ENCODE results near the gene ACAN.

GRCh38 chr15:88839961-88840360 is 36.7 kb downstream of the ACAN start:
- no peak for TF ChIP-seq USF1 (CRISPR knock-in tag; IDR thresholded peaks at IDR 0.05)
- TF ChIP-seq CTCF (IDR thresholded peaks at IDR 0.05) = no peak
- TF ChIP-seq CREB1 (CRISPR knock-in tag; IDR thresholded peaks at IDR 0.05) = no peak
- TF ChIP-seq ETV6 (CRISPR knock-in tag; IDR thresholded peaks at IDR 0.05) = no peak
- TF ChIP-seq E2F1 (CRISPR knock-in tag; IDR thresholded peaks at IDR 0.05) = no peak
- no peak for TF ChIP-seq IRF2 (CRISPR knock-in tag; IDR thresholded peaks at IDR 0.05; ENCODE audit: borderline replicate concordance, low read depth)
- TF ChIP-seq FOXP4 (CRISPR knock-in tag; IDR thresholded peaks at IDR 0.05) = no peak
- no peak for TF ChIP-seq KAT7 (CRISPR knock-in tag; IDR thresholded peaks at IDR 0.05; ENCODE audit: borderline replicate concordance)
- TF ChIP-seq ZNF396 (CRISPR knock-in tag; IDR thresholded peaks at IDR 0.05; ENCODE audit: borderline replicate concordance) = no peak
- TF ChIP-seq AR (CRISPR knock-in tag; IDR thresholded peaks at IDR 0.05) = no peak
- TF ChIP-seq MAX (CRISPR knock-in tag; IDR thresholded peaks at IDR 0.05) = no peak
- TF ChIP-seq ATF2 (CRISPR knock-in tag; IDR thresholded peaks at IDR 0.05; ENCODE audit: borderline replicate concordance, low read depth) = no peak

All from WTC11 (cell line).